Stimulated activated CD4-positive, alpha-beta T cell treated with anti-CD3 and anti-CD28 coated beads, Interleukin-4, amount 100 ng/mL, for 1 hour (primary cell): ENCODE results near the gene ADGRB2.

Experiments used
- DNase-seq: peaks from one replicate; pipeline ENCODE4 v3.0.0-alpha.2; 2020

Gene ADGRB2

DNA sequence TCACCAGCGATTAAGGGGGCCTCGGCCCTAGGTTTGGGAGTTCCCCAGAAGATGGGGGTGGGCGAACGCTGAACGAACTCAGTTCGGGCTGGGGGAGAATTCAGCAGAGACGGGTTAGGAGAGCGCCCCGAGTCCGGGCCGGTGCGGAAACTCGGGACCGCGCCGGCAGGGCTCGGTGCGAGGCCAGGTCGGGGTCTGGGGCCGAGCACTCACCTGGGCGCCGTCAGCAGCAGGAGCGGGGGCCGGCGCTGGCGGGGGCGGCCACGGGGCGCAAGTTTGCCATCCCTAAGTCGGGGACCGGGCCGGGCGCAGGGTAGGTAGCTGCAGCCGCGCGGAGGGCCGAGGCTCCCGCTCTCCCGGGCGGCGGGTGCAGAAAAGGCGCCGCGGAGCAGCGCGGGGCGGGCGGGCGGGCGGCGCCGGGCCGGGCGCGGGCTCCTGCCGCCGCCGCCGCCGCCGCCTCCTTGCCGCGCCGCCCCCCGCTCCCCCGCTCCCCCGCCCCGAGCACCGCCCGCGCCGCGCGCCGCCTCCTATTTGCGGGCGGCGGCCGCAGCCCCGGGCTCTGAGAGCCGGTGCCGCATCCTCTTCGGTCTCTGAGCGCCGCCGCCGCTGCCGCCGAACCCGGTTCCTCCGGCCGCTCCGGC lies 349 bp downstream of the ADGRB2 start:
- peak; percentile 31 for DNase-seq

GRCh38 chr1:31762726-31763670 lies 1.1 kb downstream of the ADGRB2 start:
- peak; percentile 74 for DNase-seq

DNA sequence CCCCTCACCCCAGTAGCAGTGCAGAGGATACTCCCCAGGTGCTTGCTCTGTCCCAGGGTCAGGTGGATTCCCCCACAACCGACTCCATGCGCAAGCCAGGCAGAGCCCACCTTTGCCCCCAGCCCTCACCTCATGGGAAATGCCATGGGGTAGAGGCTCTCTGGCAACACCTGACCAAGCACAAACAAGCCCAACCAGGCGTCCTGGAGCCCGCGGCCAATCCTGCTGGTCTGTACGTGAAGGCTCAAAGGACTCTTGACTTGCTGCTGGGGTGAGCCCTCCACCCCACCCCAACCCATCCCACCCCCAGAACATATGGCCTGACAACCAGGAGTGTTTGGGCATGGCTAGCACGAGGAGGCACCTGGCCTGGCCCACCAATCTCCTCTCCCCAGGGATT lies 1.8 kb downstream of the ADGRB2 start:
- DNase-seq, result no peak

GRCh38 chr1:31761883-31762282 lies 2.3 kb downstream of the ADGRB2 start:
- DNase-seq, result no peak

DNA sequence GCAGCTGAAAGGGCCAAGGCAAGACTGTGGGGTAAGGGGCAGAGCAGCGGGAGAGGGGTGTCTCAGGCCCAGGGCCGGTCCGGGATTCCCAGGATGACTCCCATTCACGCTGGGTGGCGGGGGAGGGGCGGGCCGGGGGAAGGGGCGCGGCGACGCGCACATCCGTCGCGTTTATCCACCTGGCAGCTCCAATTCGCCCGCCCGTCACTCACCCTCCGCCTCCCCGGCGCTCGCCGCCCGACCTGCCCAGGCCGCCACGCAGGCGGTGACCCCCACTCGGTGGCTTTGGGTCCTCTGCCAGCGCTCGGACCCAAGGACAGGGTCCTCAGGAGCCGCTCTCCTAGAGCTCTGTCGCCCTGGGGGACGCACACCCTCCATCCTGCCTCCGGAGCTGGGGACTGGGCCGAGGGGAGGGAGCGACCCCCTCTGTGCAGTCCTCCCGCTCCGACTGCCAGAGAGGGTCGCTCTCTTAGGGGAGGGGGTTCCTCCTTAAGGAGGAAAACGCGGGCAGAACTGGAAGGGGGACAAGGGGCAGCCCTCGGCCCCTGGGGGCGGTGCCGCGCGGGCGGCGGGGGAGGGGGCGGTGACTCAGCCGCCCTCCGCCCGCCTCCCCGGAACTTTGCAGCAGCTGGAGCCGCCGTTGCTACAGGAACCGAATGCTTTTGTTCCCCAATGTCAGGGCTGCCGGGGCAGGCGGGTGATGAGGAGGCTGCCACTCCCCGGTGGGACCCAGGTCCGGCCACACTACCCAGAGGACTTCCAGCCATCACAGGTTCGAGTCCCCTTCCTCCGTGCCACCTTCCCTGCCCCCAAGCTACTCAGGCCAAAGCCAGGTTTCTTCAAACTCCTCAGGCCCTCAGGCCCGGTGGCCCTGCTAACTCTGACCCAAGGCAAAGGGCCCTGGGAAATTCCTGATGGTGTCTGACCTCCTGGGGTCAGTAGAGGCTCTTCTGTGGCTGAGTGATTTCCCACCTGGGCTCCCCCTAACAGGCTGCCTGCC lies 3.4 kb downstream of the ADGRB2 start:
- DNase-seq, result peak; percentile 65

- no peak for DNase-seq
Measured at GRCh38 chr1:31759298-31760023, 4.7 kb downstream of the ADGRB2 start.

GRCh38 chr1:31758823-31759222 lies 5.3 kb downstream of the ADGRB2 start:
- no peak for DNase-seq

DNA sequence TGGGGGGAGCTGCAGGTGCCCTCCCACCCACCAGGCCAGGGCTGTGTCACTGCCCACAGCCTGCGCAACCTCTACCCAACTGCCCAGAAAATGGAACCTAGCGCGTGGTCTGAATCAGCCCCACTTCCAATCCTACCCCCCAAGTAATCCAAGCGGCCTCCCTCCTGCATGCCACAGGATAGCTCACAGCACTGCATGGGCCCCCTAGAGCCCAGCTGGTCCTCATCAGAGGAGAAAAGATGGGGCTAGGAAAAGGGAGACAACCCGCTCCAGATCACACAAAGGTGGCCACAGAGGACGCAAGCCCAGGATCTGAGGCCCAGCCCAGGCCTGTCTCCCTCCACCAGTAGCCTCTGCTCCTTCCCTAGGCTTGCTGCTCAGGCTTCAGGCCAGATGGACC lies 6.2 kb downstream of the ADGRB2 start:
- no peak for DNase-seq

- DNase-seq, result no peak
Measured at GRCh38 chr1:31757204-31757679, 6.9 kb downstream of the ADGRB2 start.

DNA sequence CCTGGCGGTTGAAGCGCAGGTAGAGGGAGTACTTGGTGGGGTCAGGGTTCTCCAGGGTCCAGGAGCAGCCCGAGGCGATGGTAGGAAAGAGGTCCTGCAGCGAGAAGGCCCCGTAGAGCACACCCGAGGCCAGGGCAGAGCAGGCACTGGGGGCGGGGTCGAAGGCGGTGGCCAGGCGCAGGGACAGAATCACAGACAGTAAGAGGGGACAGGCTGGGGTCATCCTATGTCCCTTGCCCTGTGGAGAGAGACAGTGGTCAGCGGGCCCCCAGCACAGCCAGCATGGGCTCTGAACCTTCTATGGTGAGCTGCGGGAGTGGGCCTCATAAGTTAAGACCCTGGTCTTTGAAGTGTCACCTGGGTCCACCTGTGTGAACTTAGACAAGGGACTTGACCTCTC lies 7.6 kb downstream of the ADGRB2 start:
- no peak for DNase-seq

GRCh38 chr1:31755850-31756492 lies 8.2 kb downstream of the ADGRB2 start:
- no peak for DNase-seq

- no peak for DNase-seq
Measured at GRCh38 chr1:31755197-31755611, 8.9 kb downstream of the ADGRB2 start.

DNA sequence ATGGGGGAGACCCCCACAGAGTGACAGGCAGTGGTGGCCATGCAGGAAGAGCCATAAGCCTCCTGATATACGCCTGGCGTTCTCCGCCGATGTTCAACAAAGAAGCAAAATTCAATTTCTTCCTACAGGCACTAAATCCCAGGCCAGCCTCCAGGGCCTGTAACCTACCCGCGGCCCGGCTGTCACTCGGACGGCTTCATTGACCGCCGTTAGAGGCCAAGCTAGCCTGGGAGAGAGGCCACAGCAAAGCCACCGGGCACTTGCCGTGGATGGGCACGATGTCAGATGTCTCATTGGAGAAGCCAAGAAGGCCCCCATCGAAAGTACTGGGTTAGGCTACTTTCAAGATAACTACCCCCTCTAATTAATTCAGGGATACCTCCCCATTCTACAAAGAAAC lies 9.7 kb downstream of the ADGRB2 start:
- DNase-seq, result no peak

DNA sequence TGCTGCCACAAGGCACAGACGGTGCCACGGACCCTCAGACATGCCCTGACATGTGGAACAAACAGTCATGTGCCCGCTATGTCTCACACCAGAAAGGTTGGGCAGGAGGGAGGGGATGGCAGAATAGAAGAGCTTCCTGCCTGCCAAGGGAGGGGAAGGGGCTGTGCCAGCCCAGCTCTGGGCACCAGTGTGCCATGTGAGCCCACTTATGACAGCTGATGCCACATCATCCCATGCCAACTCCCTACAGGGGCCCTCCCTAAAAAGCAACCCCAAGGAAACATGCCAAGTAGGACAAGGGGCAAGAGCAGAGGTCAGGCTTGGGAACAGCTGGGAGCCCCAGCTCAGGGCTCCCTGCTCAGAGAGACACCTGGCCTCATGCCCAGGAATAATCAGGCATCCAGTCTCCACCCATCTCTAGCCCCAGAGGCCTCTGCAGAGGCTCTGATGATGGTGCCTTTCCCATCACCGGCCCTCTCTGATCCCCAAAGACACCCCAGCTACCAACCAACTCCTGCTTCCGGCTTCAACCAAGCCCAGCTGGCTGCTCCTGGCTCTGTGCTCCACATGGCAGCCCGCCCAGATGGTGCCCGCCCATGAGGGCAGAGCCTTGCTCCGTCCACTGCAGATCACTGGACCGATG lies 10.3 kb downstream of the ADGRB2 start:
- DNase-seq, result no peak

GRCh38 chr1:31752952-31753475 lies 11.1 kb downstream of the ADGRB2 start:
- no peak for DNase-seq

DNA sequence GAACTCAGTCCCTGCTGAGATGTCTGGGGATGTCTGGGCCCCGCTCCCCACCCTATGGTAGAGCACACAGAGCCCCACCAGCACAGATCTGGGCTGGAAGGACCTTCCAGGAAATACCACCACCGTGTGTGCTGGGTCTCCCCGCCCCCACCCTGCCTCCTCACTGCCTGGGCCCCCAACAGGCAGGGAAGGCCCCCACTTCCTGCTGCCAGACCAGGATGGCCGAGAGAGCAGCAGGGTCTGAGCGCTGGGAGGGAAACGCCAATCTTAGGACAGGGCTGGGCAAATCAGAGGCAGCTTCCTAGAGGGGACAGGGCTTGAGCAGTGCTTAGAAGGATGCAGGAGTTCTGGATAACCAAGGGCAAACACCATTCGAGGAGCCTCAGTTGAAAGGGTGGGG lies 11.9 kb downstream of the ADGRB2 start:
- DNase-seq, result no peak

- DNase-seq, result no peak
Measured at GRCh38 chr1:31751822-31752241, 12.3 kb downstream of the ADGRB2 start.

DNA sequence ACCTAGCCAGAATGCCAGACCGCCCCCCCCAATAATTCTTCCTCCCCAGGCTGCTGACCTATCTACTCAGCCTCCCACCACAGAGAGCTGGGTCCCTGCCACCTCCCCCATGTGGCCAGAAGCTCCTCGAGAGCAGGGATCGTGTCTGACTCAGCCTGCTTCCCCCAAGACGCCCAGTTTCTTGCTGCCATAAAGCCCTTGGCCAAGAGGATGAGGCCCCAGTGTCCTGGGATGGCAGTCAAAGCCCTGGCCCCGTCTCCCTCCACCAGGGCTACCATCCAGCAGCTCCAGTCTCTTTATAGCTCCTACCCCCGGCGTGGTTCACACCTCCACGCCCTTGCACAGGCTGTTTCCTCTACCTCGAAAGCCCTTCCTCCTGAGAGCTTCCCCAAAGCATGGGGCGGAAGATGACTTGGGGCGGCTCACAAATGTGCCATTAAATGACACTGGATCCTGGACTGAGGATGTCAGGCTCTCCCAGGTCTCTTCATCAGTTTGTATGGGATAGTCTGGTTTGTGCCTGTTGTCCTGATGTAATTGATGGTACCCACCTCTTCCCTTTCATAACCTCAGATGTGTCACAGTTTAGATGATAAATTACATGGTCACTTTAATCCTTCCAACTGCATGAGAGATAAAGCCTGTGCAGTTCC lies 13.2 kb downstream of the ADGRB2 start:
- no peak for DNase-seq

GRCh38 chr1:31749785-31750735 lies 14.1 kb downstream of the ADGRB2 start:
- DNase-seq, result no peak
